Measurements from ENCODE around the gene P2RX6. TPM values are rescaled to one million over a fixed set of nuclear protein-coding genes. Genes with fewer than 3 reads are reported as not detected.
"Not testable (repeated sequence)": the region's sequence is repeated elsewhere in the genome, so short reads cannot be mapped to it uniquely, and the experiment has no call there.

Gene P2RX6
- total RNA-seq, 2 experiments from 2014 or later: 0.18 to 0.25 TPM

GRCh38 chr22:21030621-21031544, 15.9 kb downstream of the P2RX6 start:
- Mint-ChIP-seq H3K27ac (no peak overlapping the region), H3K36me3 (ENCODE audit: low read depth) (no peaks in the 10 kb centered on the region), H3K4me1 (peaks cover 2% of the 10 kb centered on the region), H3K9me3 (ENCODE audit: low read depth) (no peaks in the 10 kb centered on the region), H3K27me3 (peaks cover 24% of the 10 kb centered on the region), H3K4me3 (no peak overlapping the region)
- no peak for DNase-seq
- no peak for ATAC-seq
- intact Hi-C loops (cut with DNase I, micrococcal nuclease): loop anchor here in 1 of 2 experiments (5.0 kb wide), 1 partner anchor 46 kb away; no protein-coding TSS in a partner anchor
- POLR2A ChIA-PET: no interaction called here
- CTCF ChIA-PET: no interaction called here

- H3K4me3 Mint-ChIP-seq: no peak overlapping the region
- no peak overlapping the region for H3K27ac Mint-ChIP-seq
- intact Hi-C loops (cut with DNase I, micrococcal nuclease): loop anchor here in 1 of 2 experiments (5.0 kb wide), 1 partner anchor 46 kb away; no protein-coding TSS in a partner anchor
- H3K27me3 Mint-ChIP-seq: peaks cover 24% of the 10 kb centered on the region
- no peaks in the 10 kb centered on the region for H3K9me3 Mint-ChIP-seq (ENCODE audit: low read depth)
- no peaks in the 10 kb centered on the region for H3K36me3 Mint-ChIP-seq (ENCODE audit: low read depth)
- H3K4me1 Mint-ChIP-seq: peaks cover 2% of the 10 kb centered on the region
- CTCF ChIA-PET: no interaction called here
- no peak for DNase-seq
- POLR2A ChIA-PET: no interaction called here
- no peak for ATAC-seq
These were observed 16.6 kb downstream of the P2RX6 start for GRCh38 chr22:21031545-21032036.

GRCh38 chr22:21032037-21032867, 17.3 kb downstream of the P2RX6 start, which contains the start of gene SLC7A4:
Gene SLC7A4, minus strand, starts transcription at chr22:21032561. Its CDS starts 749 bp downstream, at chr22:21031812.
- ChIA-PET CTCF (no interaction called here), POLR2A (no interaction called here)
- DNase-seq (no peak), ATAC-seq (peak; percentile 39)
- peaks cover 2% of the 10 kb centered on the region for H3K4me1 Mint-ChIP-seq
- H3K4me3 Mint-ChIP-seq: no peak within 1 kb of the TSS
- no peak within 1 kb of the TSS for H3K27ac Mint-ChIP-seq
- peaks cover 24% of the 10 kb centered on the region for H3K27me3 Mint-ChIP-seq
- intact Hi-C loops (cut with DNase I, micrococcal nuclease): loop anchor here in 1 of 2 experiments (5.0 kb wide), 1 partner anchor 45 kb away; no protein-coding TSS in a partner anchor
- H3K36me3 Mint-ChIP-seq (ENCODE audit: low read depth): no peaks in the 10 kb centered on the region
- H3K9me3 Mint-ChIP-seq (ENCODE audit: low read depth): no peaks in the 10 kb centered on the region

- ChIA-PET POLR2A (no interaction called here), CTCF (no interaction called here)
- intact Hi-C loops (cut with DNase I, micrococcal nuclease): loop anchor here in 1 of 2 experiments (5.0 kb wide), 1 partner anchor 44 kb away; no protein-coding TSS in a partner anchor
- Mint-ChIP-seq H3K27ac (no peak overlapping the region), H3K4me1 (peaks cover 2% of the 10 kb centered on the region), H3K9me3 (ENCODE audit: low read depth) (no peaks in the 10 kb centered on the region), H3K27me3 (peaks cover 24% of the 10 kb centered on the region), H3K4me3 (no peak overlapping the region), H3K36me3 (ENCODE audit: low read depth) (no peaks in the 10 kb centered on the region)
- DNase-seq (no peak), ATAC-seq (no peak)
These were observed 18.1 kb downstream of the P2RX6 start for GRCh38 chr22:21032868-21033688.

GRCh38 chr22:21033895-21034294, 18.9 kb downstream of the P2RX6 start:
- no peak overlapping the region for H3K4me3 Mint-ChIP-seq
- CTCF ChIA-PET: no interaction called here
- H3K27me3 Mint-ChIP-seq: peaks cover 24% of the 10 kb centered on the region
- H3K27ac Mint-ChIP-seq: no peak overlapping the region
- POLR2A ChIA-PET: no interaction called here
- intact Hi-C loops (cut with DNase I, micrococcal nuclease): loop anchor here in 1 of 2 experiments (5.0 kb wide), 1 partner anchor 43 kb away; no protein-coding TSS in a partner anchor
- no peaks in the 10 kb centered on the region for H3K36me3 Mint-ChIP-seq (ENCODE audit: low read depth)
- peak; percentile 57 for ATAC-seq
- H3K9me3 Mint-ChIP-seq (ENCODE audit: low read depth): no peaks in the 10 kb centered on the region
- no peak for DNase-seq
- peaks cover 2% of the 10 kb centered on the region for H3K4me1 Mint-ChIP-seq

GRCh38 chr22:21034989-21035388, 20.0 kb downstream of the P2RX6 start:
- ATAC-seq (no peak), DNase-seq (no peak)
- ChIA-PET CTCF (no interaction called here), POLR2A (no interaction called here)
- Mint-ChIP-seq H3K27me3 (peaks cover 21% of the 10 kb centered on the region), H3K4me1 (peaks cover 2% of the 10 kb centered on the region), H3K27ac (no peak overlapping the region), H3K4me3 (no peak overlapping the region), H3K9me3 (ENCODE audit: low read depth) (no peaks in the 10 kb centered on the region), H3K36me3 (ENCODE audit: low read depth) (no peaks in the 10 kb centered on the region)
- intact Hi-C loops (cut with DNase I, micrococcal nuclease): loop anchor here in 1 of 2 experiments (5.0 kb wide), 1 partner anchor 42 kb away; no protein-coding TSS in a partner anchor

GRCh38 chr22:21038405-21038804, 23.4 kb downstream of the P2RX6 start:
- ATAC-seq (no peak), DNase-seq (no peak)
- ChIA-PET POLR2A (no interaction called here), CTCF (interaction anchor here (0.7 to 1.5 kb wide), 2 partner anchors 10 to 17 kb away, joined by 3 to 6 read pairs; no protein-coding TSS in a partner anchor)
- no peak overlapping the region for H3K4me3 Mint-ChIP-seq
- no peak overlapping the region for H3K27ac Mint-ChIP-seq
- intact Hi-C loops (cut with DNase I, micrococcal nuclease): no loop called here
- no peaks in the 10 kb centered on the region for H3K9me3 Mint-ChIP-seq (ENCODE audit: low read depth)
- H3K27me3 Mint-ChIP-seq: peaks cover 12% of the 10 kb centered on the region
- no peaks in the 10 kb centered on the region for H3K36me3 Mint-ChIP-seq (ENCODE audit: low read depth)
- peaks cover 4% of the 10 kb centered on the region for H3K4me1 Mint-ChIP-seq

GRCh38 chr22:21039158-21039557, 24.2 kb downstream of the P2RX6 start:
- peaks cover 11% of the 10 kb centered on the region for H3K27me3 Mint-ChIP-seq
- CTCF ChIA-PET: interaction anchor here (0.7 to 1.5 kb wide), 2 partner anchors 11 to 18 kb away, joined by 3 to 6 read pairs; no protein-coding TSS in a partner anchor
- H3K36me3 Mint-ChIP-seq (ENCODE audit: low read depth); DNase-seq; H3K9me3 Mint-ChIP-seq (ENCODE audit: low read depth); H3K27ac Mint-ChIP-seq; H3K4me1 Mint-ChIP-seq; POLR2A ChIA-PET; ATAC-seq; intact Hi-C loops (cut with DNase I, micrococcal nuclease); H3K4me3 Mint-ChIP-seq: not testable (repeated sequence)

GRCh38 chr22:21041937-21042336, 27.0 kb downstream of the P2RX6 start:
- intact Hi-C loops (cut with DNase I, micrococcal nuclease): no loop called here
- Mint-ChIP-seq H3K36me3 (ENCODE audit: low read depth) (no peaks in the 10 kb centered on the region), H3K27me3 (peaks cover 15% of the 10 kb centered on the region), H3K27ac (no peak overlapping the region), H3K9me3 (ENCODE audit: low read depth) (no peaks in the 10 kb centered on the region), H3K4me3 (no peak overlapping the region), H3K4me1 (peaks cover 23% of the 10 kb centered on the region)
- DNase-seq: no peak
- no peak for ATAC-seq
- ChIA-PET CTCF (interaction anchor here (1.2 kb wide), 1 partner anchor 27 kb away, joined by 4 read pairs; the partner anchor contains the start of gene P2RX6), POLR2A (no interaction called here)

GRCh38 chr22:21042978-21043859, 28.3 kb downstream of the P2RX6 start:
- intact Hi-C loops (cut with DNase I, micrococcal nuclease): no loop called here
- Mint-ChIP-seq H3K4me1 (peaks cover 23% of the 10 kb centered on the region), H3K36me3 (ENCODE audit: low read depth) (no peaks in the 10 kb centered on the region), H3K27ac (no peak overlapping the region), H3K4me3 (no peak overlapping the region), H3K27me3 (peaks cover 15% of the 10 kb centered on the region), H3K9me3 (ENCODE audit: low read depth) (no peaks in the 10 kb centered on the region)
- ATAC-seq (no peak), DNase-seq (no peak)
- ChIA-PET POLR2A (no interaction called here), CTCF (interaction anchor here (0.6 kb wide), 1 partner anchor 302 kb away, joined by 3 read pairs; no protein-coding TSS in a partner anchor)

Measured in activated CD4-positive, alpha-beta T cell treated with anti-CD3 and anti-CD28 coated beads for 36 hours (primary cell).